Astrocyte (in vitro differentiated cells and primary cell): ENCODE results near the gene CCL22. TPM values are rescaled to one million over a fixed set of nuclear protein-coding genes. Genes with fewer than 3 reads are reported as not detected.
A peak's percentile ranks its signal among the peaks of the same experiment; 100 is the strongest.

ENCODE experiments used
- DNase-seq: peaks from one replicate; pipeline ENCODE4 v3.0.0-alpha.2; 2010; ENCODE audit warnings: low read depth
- FAIRE-seq: peaks from 2 replicates; lab custom pipeline; 2011; peaks lifted over from hg19 to GRCh38; lab: Jason Lieb, UNC
- H2AFZ ChIP-seq: 2 replicates; pipeline ENCODE4 v1.6.0; 2012; ENCODE audit warnings: low read depth, low read length, inconsistent platforms
- H3K27ac ChIP-seq: 2 replicates; pipeline ENCODE4 v1.5.1; 2011; ENCODE audit warnings: low read depth, low read length, inconsistent platforms
- H3K27me3 ChIP-seq: 2 replicates; pipeline ENCODE4 v1.6.0; 2011; ENCODE audit warnings: low read length, inconsistent platforms; ENCODE audit not compliant: insufficient read depth
- H3K36me3 ChIP-seq: 2 replicates; pipeline ENCODE4 v1.5.1; 2011; ENCODE audit warnings: low read length, inconsistent platforms; ENCODE audit not compliant: insufficient read depth
- H3K4me1 ChIP-seq: 2 replicates; pipeline ENCODE4 v1.5.1; 2011; ENCODE audit warnings: low read length, inconsistent platforms; ENCODE audit not compliant: insufficient read depth
- H3K4me2 ChIP-seq: 2 replicates; pipeline ENCODE4 v1.6.0; 2012; ENCODE audit warnings: low read length, inconsistent platforms
- H3K4me3 ChIP-seq: 2 replicates; pipeline ENCODE4 v1.5.1; 2011; ENCODE audit warnings: low read depth, mild to moderate bottlenecking, low read length, inconsistent platforms; ENCODE audit not compliant: insufficient read depth
- H3K79me2 ChIP-seq: 2 replicates; pipeline ENCODE4 v1.6.0; 2012; ENCODE audit warnings: mild to moderate bottlenecking, low read length, inconsistent platforms; ENCODE audit not compliant: insufficient read depth
- H3K9ac ChIP-seq: 2 replicates; pipeline ENCODE4 v1.6.0; 2012; ENCODE audit warnings: mild to moderate bottlenecking, low read length, inconsistent platforms
- H3K9me3 ChIP-seq: 2 replicates; pipeline ENCODE4 v1.5.1; 2012; ENCODE audit warnings: low read depth, mild to moderate bottlenecking, low read length, inconsistent platforms; ENCODE audit not compliant: insufficient read depth
- H4K20me1 ChIP-seq: 2 replicates; pipeline ENCODE4 v1.6.0; 2012; ENCODE audit warnings: low read length, inconsistent platforms; ENCODE audit not compliant: insufficient read depth
- H3K27ac Mint-ChIP-seq: one replicate; pipeline ENCODE4 v1.8.0; 2021; ENCODE audit warnings: mild to moderate bottlenecking, mixed read lengths; ENCODE audit not compliant: unreplicated experiment
- H3K27me3 Mint-ChIP-seq: one replicate; pipeline ENCODE4 v1.8.0; 2021; ENCODE audit warnings: low read depth, mixed read lengths; ENCODE audit not compliant: unreplicated experiment
- H3K36me3 Mint-ChIP-seq: one replicate; pipeline ENCODE4 v1.8.0; 2021; ENCODE audit warnings: low read depth, mixed read lengths; ENCODE audit not compliant: unreplicated experiment
- H3K4me1 Mint-ChIP-seq: one replicate; pipeline ENCODE4 v1.8.0; 2021; ENCODE audit warnings: low read depth, mixed read lengths; ENCODE audit not compliant: unreplicated experiment
- H3K4me3 Mint-ChIP-seq: one replicate; pipeline ENCODE4 v1.8.0; 2021; ENCODE audit warnings: mild to moderate bottlenecking, moderate library complexity, mixed read lengths; ENCODE audit not compliant: unreplicated experiment
- H3K9me3 Mint-ChIP-seq: one replicate; pipeline ENCODE4 v1.8.0; 2021; ENCODE audit warnings: mild to moderate bottlenecking, mixed read lengths; ENCODE audit not compliant: unreplicated experiment
- CTCF ChIP-seq: IDR thresholded peaks from 2 replicates; pipeline ENCODE4 v1.5.1; 2011; ENCODE audit warnings: low read depth, mild to moderate bottlenecking, inconsistent platforms, low read length, moderate library complexity; ENCODE audit not compliant: insufficient read depth
- EZH2 ChIP-seq: IDR thresholded peaks from 2 replicates; pipeline ENCODE4 v1.6.1; 2012; ENCODE audit warnings: mild to moderate bottlenecking, low read length, inconsistent platforms; ENCODE audit not compliant: insufficient read depth
- total RNA-seq: library from RNA; stranded (reverse); gene quantifications from 2 replicates; pipeline ENCODE4 v1.2.1, GENCODE V29; 2021

CCL22 gene
- total RNA-seq, 1 donor from 2014 or later, result not detected

- Histone ChIP-seq H3K4me2 (no peak overlapping the region), H3K9me3 (no peaks in the 10 kb centered on the region), H3K36me3 (no peaks in the 10 kb centered on the region), H3K9ac (no peak overlapping the region), H3K4me3 (no peak overlapping the region), H3K27me3 (no peaks in the 10 kb centered on the region), H4K20me1 (no peaks in the 10 kb centered on the region), H3K4me1 (peaks cover 7% of the 10 kb centered on the region), H3K27ac (no peak overlapping the region), H3K79me2 (no peaks in the 10 kb centered on the region), H2AFZ (no peak overlapping the region)
- no peak overlapping the region for H3K27ac Mint-ChIP-seq
- no peaks in the 10 kb centered on the region for H3K36me3 Mint-ChIP-seq
- H3K9me3 Mint-ChIP-seq, result no peaks in the 10 kb centered on the region
- DNase-seq (no peak), FAIRE-seq (no peak)
- TF ChIP-seq CTCF, result no peak
- no peak for TF ChIP-seq EZH2
- H3K4me3 Mint-ChIP-seq, result no peak overlapping the region
- H3K27me3 Mint-ChIP-seq, result peaks cover 2% of the 10 kb centered on the region
- peaks cover 15% of the 10 kb centered on the region for H3K4me1 Mint-ChIP-seq
These were observed 24.1 kb downstream of the CCL22 start for GRCh38 chr16:57382535-57383275.

- H3K4me1 Mint-ChIP-seq, result peaks cover 11% of the 10 kb centered on the region
- peak; percentile 62 for DNase-seq
- Histone ChIP-seq H3K27me3 (peaks cover 2% of the 10 kb centered on the region), H3K36me3 (no peaks in the 10 kb centered on the region), H3K4me1 (no peaks in the 10 kb centered on the region), H3K9me3 (no peaks in the 10 kb centered on the region), H4K20me1 (no peaks in the 10 kb centered on the region), H3K27ac (no peak overlapping the region), H3K79me2 (no peaks in the 10 kb centered on the region), H3K4me2 (no peak overlapping the region), H2AFZ (no peak overlapping the region), H3K4me3 (no peak overlapping the region), H3K9ac (no peak overlapping the region)
- no peak overlapping the region for H3K4me3 Mint-ChIP-seq
- H3K27ac Mint-ChIP-seq, result peak overlapping the region; percentile 11
- no peaks in the 10 kb centered on the region for H3K36me3 Mint-ChIP-seq
- no peak for FAIRE-seq
- H3K27me3 Mint-ChIP-seq, result peaks cover 7% of the 10 kb centered on the region
- no peaks in the 10 kb centered on the region for H3K9me3 Mint-ChIP-seq
- TF ChIP-seq EZH2, result no peak
- TF ChIP-seq CTCF, result no peak
These were observed 25.0 kb downstream of the CCL22 start for GRCh38 chr16:57383276-57384247.
